AG04450 (cell line): Measurements from ENCODE around the gene AKAP14. TPM values are rescaled to one million over a fixed set of nuclear protein-coding genes. Genes with fewer than 3 reads are reported as not detected.
"Not testable (repeated sequence)": the region's sequence is repeated elsewhere in the genome, so short reads cannot be mapped to it uniquely, and the experiment has no call there.

ENCODE experiments used
- CTCF ChIA-PET: fragments of 300-600, 350-600 bp; formaldehyde crosslinking; extraction: SDS; loops from one replicate; lab custom pipeline; 2022; ENCODE audit warnings: antibody characterized with exemption, inconsistent platforms; lab: Charles Lee
- POLR2A ChIA-PET: fragments of 350-600 bp; formaldehyde crosslinking; extraction: SDS; loops from one replicate; lab custom pipeline; 2021; ENCODE audit warnings: antibody characterized with exemption, inconsistent platforms; lab: Yijun Ruan, JAX
- DNase-seq: peaks from one replicate; pipeline ENCODE4 v3.0.0-alpha.2; 2011; ENCODE audit warnings: low read depth, low spot score
- H3K27ac ChIP-seq: one replicate; pipeline ENCODE4 v1.5.1; 2012; ENCODE audit warnings: low read depth, low read length, control low read depth
- H3K27me3 ChIP-seq: one replicate; pipeline ENCODE4 v1.6.0; 2012; ENCODE audit warnings: low read length; ENCODE audit not compliant: control insufficient read depth, insufficient read depth
- H3K4me3 ChIP-seq: 2 replicates; pipeline ENCODE4 v1.5.1; 2011; ENCODE audit warnings: mild to moderate bottlenecking, low read depth, low read length, control low read depth
- H3K9me3 ChIP-seq: 2 replicates; pipeline ENCODE4 v1.5.1; 2012; ENCODE audit warnings: low read length; ENCODE audit not compliant: control insufficient read depth, insufficient read depth
- CTCF ChIP-seq: IDR thresholded peaks from 2 replicates; pipeline ENCODE4 v1.5.1; 2011; ENCODE audit warnings: low read depth, low read length, control low read depth, inconsistent platforms
- polyA plus RNA-seq: library from polyadenylated mRNA; depleted of rRNA; stranded (reverse); fragments of >200 nt; gene quantifications from 2 replicates; pipeline ENCODE4 v1.2.3, GENCODE V29; 2011

Gene AKAP14
- polyA plus RNA-seq, 1 experiment: not detected

DNA sequence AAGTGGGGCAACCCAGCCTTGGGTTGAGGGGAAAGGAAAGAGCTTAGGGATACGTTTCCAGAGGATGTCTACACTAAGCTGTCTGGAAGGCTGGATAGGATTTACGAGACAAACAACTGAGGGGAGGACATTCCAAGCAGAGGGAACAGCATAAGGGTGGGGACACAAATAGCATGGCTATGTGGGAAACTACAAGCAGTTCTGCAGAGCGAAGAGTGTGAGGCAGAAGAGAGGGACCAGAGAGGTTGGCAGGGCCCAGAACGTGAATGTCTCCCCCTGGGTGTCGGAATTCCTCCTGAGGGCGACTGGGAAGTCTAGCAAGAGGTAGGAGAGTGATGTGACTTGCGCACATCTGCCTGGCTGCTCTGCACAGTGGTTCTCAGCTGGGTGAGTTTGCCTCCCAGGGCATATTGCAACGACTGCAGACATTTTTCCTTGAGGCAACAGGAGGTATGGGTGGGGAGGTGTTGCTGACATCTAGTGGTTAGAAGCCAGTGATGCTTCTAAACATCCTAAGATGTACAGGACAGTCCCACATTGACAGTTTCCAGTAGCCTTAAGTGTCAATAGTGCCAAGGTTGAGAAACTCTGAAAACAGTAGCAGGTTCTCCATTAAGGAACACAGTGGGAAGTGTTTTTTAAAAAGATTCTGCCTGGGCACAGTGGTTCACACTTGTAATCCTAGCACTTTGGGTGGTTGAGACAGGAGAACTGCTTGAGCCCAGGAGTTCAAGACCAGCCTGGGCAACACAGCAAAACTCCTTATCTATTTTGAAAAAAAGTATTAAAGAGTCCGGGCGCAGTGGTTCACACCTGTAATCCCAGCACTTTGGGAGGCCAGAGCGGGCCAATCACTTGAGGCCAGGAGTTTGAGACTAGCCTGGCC is 14.9 kb upstream of the AKAP14 start:
- no peak for DNase-seq
- ChIA-PET POLR2A (interaction anchor here (0.7 kb wide), 1 partner anchor 188 kb away, joined by 3 read pairs; the partner anchor contains the start of gene SEPTIN6), CTCF (interaction anchor here (0.7 kb wide), 2 partner anchors 7 to 532 kb away, joined by 3 to 6 read pairs; no protein-coding TSS in a partner anchor)
- no peak overlapping the region for H3K27ac ChIP-seq
- no peaks in the 10 kb centered on the region for H3K27me3 ChIP-seq
- no peak overlapping the region for H3K4me3 ChIP-seq
- peak; percentile 66 for TF ChIP-seq CTCF
- H3K9me3 ChIP-seq: no peaks in the 10 kb centered on the region

DNA sequence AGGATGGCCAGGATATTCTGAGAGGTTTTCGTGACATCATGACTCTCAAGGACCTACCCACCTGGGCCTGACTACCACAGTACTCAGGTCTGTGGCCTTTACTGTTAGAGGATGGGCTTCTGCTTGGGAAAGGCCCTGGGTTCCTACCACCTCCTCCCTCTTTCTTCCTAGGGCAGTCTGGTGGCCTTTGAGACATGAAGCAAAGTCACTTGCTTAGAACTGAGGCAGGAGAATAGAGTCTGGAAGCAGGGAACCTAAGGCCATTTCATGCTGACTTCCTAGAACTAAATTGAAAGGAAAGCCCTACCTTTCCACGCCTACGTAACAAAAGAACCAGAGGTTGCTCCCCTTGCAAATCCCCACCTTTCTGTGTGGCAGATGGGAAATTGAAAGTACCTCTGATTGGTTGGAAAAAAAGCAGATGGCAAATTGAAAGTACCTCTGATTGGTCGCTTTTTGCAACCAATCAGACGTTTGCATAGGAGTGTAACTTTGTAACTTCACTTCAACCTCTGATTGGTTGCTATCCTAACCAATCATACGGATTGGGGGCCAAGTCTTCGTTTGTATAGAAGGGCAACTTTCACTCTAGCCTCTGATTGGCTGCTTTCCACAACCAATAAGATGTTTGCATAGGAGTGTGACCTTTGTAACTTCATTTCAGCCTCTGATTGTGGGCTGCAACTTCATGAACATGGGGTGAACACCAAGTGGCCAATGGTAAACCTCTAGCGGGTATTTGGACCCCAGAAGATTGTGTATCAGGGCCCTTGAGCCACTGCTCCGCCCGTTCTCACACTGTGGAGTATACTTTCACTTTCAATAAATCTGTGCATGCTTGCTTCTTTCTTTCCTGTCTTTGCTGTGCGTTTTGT is 9.9 kb upstream of the AKAP14 start:
- Histone ChIP-seq H3K27me3 (no peaks in the 10 kb centered on the region), H3K4me3 (no peak overlapping the region), H3K27ac (no peak overlapping the region), H3K9me3 (no peaks in the 10 kb centered on the region; the same call in 1 of the 2 replicates)
- ChIA-PET CTCF (no interaction called here), POLR2A (no interaction called here)
- DNase-seq: no peak
- TF ChIP-seq CTCF: no peak

DNA sequence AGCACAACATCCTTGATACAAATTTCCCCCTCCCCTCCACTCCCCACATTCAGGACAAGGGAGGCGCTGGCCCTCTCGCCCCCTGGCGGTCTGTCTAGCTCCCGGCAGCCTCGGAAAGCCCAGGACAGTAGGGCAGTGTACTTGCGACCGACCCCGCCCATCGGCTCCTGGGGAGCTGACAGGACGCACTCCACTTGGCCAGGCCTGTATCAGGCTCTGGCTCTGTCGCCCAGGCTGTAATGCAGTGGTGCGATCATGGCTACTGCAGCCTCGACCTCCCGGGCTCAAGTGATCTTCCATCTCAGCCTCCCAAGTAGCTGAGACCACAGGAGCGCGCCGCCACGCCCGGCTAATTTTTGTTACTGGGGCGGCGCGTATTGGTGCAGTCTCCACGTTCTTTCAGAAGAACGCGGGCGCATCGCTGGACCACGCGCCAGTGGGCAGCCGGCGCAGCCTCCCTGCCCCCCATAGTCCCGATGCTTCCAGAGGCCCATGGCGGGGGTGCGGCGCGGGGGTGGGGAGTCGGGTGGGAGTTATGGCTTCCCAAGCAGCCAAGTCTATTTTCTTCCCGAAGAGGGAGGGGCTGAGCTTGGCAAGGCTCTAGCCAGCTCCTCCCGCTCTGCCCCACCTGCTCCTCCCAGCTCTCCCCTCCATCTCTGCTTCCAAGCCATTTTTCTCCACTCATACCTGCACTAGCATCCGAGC is 7.8 kb upstream of the AKAP14 start:
- Histone ChIP-seq H3K27ac (no peak overlapping the region), H3K27me3 (no peaks in the 10 kb centered on the region), H3K9me3 (no peaks in the 10 kb centered on the region; the same call in 1 of the 2 replicates), H3K4me3 (peak overlapping the region; percentile 31; the same call in 1 of the 2 replicates)
- no peak for DNase-seq
- ChIA-PET CTCF (interaction anchor here (0.6 to 1.4 kb wide), 6 partner anchors 9 to 372 kb away, joined by 3 to 6 read pairs (median 4); no protein-coding TSS in a partner anchor), POLR2A (no interaction called here)
- peak; percentile 54 for TF ChIP-seq CTCF

GRCh38 chrX:119890626-119891025 is 5.1 kb upstream of the AKAP14 start:
- DNase-seq, H3K9me3 ChIP-seq, H3K4me3 ChIP-seq, H3K27ac ChIP-seq, POLR2A ChIA-PET, CTCF ChIA-PET, H3K27me3 ChIP-seq: not testable (repeated sequence)

- CTCF ChIA-PET, H3K4me3 ChIP-seq, DNase-seq, H3K27ac ChIP-seq, H3K9me3 ChIP-seq, H3K27me3 ChIP-seq, POLR2A ChIA-PET: not testable (repeated sequence)
Measured at GRCh38 chrX:119891961-119892692, 3.6 kb upstream of the AKAP14 start.
